NCI-H2227 treated with DMSO at 0.1 percent for 48 hours (cell line): Measurements from ENCODE around the gene DYDC1.
"Not testable (repeated sequence)": the region's sequence is repeated elsewhere in the genome, so short reads cannot be mapped to it uniquely, and the experiment has no call there.

Experiments used
- DNase-seq: peaks from one replicate; lab custom pipeline; 2025; lab: John Stamatoyannopoulos, UW

Gene DYDC1

DNA sequence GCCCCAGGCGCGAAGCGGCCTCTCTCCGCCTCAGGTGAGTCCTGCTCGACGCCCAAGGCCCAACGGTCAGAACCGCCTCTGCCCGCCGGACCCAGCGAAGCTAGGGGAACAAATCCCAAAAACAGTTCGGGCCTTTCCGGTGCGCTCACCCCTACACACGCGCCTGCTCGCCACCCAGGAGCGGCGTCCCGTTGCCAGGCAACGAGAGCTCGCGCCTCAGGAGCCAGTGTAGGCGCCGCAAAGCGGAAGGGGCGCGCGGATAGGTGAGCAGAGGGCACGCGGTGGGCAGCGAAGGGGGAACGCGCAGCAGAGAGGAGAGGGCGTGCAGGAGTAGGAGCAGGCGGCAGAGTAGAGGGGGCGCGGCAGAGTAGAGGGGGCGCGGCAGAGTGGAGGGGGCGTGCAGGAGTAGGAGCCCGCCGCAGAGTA is at the start of gene DYDC1, which contains the start of gene DYDC2:
Gene DYDC1, minus strand, starts transcription at position 193 of the 426 bp plus-strand sequence. CDS start 4,154 bp downstream, outside the sequence.
Gene DYDC2, plus strand, starts transcription at position 219 of the 426 bp plus-strand sequence. CDS start 5,663 bp downstream, outside the sequence.
- DNase-seq = peak; percentile 37

DNA sequence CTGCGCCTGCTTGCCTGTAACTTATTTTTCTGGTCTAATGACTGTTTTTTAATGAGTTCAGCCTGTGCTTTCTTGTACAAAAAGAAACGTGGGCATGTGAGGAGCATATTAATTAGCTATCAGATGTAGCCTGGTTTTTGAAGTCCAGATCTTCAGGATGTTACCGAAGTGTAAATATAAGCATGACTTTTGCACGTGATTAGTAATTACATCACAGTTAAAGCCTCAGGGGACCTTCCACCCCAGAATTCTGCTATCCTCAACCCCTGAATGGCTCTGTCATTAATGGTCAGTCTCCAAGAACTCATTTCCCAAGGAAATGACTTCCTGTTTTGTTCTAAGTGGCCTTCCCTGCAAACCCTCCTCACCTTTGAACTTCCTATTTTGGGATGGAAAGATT is 49.6 kb upstream of the DYDC1 start:
- DNase-seq = no peak

DNA sequence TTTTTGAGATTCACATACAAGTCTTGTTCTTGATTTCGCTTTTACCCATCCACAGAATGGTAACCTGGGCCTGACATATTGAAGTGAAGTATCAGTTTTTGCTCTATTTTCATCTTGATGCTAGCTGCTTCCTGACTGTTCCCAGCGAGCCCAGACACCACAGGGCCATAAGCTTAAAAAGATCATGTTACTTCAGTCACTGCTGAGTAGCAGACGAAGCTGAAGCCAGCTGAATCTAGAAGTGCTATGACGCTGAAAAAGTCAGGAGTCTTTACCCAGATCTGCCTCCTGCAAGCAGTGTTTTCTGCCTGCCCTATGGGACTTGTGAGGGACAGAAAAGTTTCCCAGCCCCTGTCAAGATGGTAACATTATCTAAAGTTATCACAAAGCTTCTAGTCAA is 49.1 kb upstream of the DYDC1 start:
- DNase-seq = no peak

DNA sequence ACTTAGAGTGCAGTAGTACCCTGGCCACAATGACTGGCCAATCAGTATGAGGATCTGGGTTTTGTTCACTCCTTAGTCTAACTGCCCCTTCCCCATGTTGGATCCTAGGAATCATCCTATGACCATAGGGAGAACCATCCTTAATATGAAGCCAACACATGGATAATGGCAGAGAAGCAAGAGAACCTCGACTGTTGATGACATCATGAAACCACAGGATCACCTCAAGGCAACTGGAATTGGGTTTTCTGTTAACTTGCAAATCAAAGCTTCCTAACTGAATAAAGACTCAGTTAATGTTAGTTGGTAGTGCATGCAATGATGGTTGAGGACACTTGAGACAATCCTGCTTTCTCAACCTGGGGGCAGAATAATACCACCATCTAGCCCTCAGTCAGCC is 48.5 kb upstream of the DYDC1 start:
- no peak for DNase-seq

DNA sequence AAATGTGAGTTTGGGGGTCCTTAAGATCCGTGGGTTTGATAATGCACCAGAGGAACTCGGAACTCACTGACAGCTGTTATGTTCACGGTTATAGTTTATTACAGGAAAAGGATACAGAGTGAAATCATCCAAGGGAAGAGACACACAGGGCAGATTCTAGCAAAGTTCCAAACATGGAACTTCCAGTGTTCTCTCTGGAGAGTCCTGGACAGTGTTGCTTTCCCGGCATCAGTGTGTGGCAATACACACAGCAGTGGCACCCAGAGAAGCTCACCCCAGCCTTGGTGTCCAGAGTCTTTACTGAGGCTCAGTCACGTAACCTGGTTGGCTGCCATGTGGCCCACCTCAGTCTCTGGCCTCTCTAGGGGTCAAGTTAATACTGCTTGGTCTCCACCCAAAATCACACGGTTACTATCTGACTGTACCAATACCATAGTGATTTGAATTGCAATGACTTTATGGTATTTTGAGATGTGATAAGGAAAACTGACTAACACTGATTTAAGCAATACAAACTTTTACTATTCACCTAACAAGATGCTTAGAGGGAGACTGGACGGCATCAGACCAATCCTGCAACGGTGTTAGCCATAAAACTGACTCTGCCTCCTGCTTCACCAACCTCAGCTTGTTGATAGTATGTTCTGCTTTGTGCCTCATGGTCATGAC is 43.7 kb upstream of the DYDC1 start:
- no peak for DNase-seq

DNA sequence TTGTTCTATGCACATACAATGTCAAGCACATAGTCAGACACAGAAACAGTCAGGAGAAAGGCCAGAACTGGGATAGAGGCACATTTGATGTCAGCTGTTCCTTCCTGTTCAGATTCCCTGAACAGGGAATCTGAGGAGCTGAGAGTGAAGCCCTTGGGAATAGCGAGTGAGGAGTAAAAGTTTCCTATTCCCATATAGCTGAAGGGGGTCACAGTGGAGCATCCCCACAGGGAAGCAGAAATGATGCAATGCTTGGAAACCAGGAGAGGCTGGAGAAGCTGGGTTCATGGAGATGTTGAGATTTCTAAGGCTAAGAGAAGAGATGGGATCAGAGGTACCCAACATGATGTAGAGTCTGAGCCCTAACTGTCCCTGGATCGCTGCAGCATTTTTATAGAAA is 40.5 kb upstream of the DYDC1 start:
- no peak for DNase-seq

DNA sequence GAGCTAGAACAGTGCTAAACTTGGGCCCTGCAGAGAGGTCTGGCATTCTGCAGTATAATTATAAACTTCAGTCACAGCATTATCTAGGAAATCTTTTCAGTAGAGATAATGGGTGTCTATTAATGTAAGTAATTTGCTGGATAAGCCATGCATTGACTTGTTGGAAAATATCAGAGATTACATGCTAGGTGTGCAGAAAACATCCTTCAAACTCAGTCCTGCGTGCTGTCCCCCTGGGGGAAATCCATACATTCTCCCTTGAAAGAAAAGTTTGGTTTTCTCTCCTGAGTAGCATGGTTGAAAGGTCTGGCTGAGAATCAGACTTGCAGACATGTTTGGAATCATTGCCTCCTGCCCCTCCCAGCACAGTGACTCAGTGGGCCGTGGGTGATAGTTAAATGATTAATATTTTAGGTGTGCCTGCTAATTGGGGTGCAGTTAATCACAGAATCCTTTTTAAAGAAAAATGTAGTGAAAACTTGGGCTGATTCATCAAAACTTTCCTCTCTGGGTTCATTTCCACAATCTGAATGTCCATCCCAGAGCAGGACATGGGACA is 37.9 kb upstream of the DYDC1 start:
- no peak for DNase-seq

DNA sequence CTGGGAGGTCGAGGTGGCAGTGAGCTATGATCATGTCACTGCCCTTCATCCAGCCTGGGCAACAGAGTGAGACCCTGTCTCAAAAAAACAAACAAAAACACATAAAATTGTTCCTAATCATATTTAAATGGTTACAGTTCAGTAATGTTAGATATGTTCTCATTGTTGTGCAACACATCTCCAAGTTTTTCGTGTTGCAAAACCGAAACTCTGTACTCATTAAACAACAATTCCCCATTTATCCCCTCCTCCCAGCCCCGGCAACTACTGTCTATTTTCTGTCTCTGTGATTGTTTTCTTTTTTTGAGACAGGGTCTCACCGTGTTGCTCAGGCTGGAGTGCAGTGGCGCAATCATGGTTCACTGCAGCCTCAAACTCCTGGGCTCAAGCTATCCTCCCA is 35.7 kb upstream of the DYDC1 start:
- no peak for DNase-seq

DNA sequence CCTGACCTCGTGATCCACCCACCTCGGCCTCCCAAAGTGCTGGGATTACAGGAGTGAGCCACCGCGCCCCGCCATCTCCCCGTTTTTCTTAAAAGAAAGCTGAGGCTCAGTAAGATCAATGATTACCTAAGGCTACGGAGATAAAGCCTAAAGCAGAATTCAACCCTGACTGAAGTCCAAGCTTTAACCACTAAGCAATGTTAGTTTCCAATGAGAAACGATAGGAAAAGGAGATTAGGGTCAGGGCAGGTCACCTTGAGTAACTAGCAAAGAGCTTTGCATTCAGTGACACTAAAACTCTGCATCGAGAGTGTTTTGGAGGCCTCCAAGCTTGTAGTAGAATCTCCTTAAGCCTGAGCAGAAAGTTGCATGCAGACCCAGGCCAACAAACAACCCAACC is 34.2 kb upstream of the DYDC1 start:
- no peak for DNase-seq

DNA sequence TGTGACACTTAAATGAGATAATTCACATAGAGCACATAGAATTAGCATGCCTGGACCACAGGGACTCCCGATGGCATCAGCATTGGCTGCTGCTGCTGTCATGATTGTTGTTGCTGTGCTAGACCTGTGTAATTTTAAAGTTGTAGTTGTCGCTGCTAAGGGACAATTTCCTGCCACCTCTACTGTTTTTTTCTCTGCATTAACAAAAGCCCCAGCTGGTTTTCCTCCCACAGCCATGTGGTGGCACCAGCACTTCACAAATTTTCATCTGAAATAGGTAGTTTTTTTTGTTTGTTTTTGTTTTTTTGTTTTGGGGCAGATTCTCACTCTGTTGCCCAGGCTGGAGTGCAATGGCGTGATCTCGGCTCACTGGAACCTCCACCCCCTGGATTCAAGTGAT is 26.4 kb upstream of the DYDC1 start:
- DNase-seq = no peak

DNA sequence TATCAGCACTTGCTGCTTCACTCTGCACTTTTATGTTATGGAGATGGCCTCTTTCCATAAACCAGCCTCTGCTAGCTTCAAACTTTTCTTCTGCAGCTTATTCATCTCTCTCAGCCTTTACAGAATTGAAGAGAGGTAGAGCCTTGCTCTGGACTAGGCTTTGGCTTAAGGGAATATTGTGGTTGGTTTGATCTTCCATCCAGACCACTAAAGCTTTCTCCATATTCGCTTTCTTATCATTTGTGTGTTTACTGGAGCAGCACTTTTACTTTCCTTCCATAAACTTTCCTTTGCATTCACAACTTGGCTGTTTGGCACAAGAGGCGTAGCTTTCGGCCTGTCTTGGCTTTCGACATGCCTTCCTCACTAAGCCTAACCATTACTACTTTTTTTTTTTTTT is 23.6 kb upstream of the DYDC1 start:
- no peak for DNase-seq

DNA sequence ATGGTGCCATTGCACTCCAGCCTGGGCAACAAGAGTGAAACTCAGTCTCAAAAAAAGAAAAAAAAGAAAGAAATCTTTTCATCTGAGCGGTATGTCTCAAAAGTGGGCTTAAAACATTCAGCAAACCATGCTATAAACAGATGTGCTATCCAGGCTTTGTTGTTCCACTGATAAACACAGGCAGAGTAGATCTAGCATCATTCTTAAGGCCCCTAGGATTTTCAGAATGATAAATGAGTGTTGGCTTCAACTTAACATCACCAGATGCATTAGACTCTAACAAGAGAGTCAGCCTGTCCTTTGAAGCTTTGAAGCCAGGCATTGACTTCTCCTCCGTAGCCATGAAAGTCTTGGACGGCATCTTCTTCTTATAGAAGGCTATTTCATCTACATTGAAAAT is 23.1 kb upstream of the DYDC1 start:
- no peak for DNase-seq

DNA sequence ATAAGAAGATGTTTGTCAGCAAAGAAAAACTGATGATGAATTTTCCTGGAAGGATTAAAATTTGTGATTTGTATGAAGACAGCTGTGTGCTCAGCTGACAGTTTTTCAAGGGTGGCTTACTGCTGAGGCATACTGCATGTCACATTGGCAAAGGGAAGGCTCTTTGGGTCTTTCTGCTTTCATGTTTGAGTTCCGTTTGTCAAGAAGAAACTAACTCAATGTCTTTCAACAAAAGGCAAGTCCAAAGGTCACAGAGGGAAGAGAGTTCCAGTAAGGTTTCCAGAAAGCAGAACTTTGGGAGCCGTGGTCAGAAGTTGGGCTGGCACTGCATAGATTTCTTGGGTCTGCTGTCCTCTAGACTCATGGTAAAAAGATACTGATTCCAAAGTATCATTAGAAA is 16.9 kb upstream of the DYDC1 start:
- no peak for DNase-seq

DNA sequence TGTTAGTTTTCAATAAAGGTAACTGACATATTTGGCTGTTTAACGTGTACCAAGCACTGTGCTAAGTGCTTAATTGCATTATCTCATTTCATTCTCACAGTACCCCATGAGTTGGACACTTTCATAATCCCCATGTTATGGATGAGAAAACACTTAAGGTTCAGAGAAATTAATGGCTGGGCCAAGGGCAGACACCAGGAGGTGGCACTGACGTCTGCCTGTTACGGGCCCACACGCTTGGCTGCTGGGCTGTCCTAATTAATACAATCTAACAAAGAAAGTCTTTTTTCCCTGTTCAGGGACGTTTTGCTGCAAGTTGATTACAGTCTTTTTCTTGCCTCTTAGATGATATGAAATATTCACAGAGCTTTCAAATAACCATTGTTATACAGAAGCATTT is 16.1 kb upstream of the DYDC1 start:
- no peak for DNase-seq

DNA sequence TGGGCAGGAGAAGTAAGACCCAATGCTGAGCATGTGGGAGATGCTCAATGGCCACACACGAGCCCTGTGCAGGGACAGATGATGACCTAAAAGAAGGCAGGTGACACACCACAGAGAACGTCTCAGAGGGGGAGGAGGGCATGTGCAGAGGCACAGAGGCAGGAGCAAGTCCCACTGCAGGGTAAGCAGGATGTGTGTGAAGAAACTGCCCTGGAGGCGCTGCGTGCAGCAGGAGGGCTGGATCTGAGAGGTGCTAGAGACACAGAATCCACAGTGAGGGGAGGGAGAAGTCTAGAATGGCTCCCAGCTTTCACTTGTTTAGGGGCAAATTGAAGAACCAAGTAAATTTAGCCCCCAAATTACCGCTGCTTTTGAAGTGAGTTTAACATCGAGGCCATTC is 14.9 kb upstream of the DYDC1 start:
- DNase-seq = no peak

DNA sequence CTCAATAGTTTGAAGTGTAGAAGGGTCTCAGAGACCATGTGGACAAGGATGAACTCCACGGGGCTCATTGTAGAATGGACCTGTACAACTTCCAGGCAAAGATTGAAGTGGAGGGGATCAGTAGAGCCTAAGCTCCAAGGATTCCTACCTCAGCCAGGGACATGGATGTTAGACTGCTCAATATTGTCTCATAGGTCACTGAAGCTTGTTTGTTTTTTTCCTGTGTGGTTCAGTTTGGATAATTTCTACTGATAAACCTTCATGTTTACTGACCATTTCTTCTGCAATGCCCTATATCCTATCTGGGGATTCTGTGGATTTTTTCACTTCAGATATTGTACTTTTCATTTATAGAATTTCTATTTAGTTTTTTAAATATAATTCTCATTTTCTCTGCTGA is 9.0 kb upstream of the DYDC1 start:
- no peak for DNase-seq

DNA sequence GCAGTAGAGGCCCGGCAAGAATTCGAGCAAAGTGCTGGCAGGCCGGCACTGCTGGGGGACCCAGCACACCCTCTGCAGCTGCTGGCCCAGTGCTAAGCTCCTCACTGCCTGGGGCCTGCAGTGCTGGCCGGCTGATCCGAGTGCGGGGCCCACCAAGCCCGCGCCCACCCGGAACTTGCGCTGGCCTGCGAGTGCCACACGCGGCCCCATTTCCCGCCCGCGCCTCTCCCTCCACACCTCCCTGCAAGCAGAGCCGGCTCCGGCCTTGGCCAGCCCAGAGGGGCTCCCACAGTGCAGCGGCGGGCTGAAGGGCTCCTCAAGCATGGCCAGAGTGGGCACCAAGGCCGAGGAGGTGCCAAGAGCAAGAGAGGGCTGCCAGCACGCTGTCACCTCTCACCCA is 3.1 kb upstream of the DYDC1 start:
- no peak for DNase-seq

DNA sequence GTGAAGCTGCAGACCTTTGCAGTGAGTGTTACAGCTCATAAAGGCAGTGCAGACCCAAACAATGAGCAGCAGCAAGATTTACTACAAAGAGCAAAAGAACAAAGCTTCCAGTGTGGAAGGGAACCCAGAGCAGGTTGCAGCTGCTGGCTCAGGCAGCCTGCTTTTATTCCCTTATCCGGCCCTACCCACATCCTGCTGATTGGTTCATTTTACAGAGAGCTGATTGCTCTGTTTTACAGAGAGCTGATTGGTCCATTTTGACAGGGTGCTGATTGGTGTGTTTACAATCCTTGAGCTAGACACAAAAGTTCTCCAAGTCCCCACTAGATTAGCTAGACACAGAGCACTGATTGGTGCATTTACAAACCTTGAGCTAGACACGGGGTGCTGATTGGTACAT is 2.4 kb upstream of the DYDC1 start:
- DNase-seq = not testable (repeated sequence)

DNA sequence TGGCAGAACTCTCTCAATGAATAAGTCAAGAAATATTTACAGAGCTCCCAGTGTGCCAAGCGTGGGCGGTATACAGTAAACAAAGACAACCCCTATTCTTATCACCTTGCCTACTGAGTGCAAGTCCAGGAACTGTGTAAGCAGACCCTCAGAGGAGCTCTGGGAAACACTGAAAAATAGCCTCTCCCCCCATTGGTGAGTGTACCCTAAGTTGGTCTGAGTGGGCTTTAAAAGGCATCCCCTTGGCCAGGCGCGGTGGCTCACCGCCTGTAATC is 1.2 kb upstream of the DYDC1 start:
- no peak for DNase-seq

DNA sequence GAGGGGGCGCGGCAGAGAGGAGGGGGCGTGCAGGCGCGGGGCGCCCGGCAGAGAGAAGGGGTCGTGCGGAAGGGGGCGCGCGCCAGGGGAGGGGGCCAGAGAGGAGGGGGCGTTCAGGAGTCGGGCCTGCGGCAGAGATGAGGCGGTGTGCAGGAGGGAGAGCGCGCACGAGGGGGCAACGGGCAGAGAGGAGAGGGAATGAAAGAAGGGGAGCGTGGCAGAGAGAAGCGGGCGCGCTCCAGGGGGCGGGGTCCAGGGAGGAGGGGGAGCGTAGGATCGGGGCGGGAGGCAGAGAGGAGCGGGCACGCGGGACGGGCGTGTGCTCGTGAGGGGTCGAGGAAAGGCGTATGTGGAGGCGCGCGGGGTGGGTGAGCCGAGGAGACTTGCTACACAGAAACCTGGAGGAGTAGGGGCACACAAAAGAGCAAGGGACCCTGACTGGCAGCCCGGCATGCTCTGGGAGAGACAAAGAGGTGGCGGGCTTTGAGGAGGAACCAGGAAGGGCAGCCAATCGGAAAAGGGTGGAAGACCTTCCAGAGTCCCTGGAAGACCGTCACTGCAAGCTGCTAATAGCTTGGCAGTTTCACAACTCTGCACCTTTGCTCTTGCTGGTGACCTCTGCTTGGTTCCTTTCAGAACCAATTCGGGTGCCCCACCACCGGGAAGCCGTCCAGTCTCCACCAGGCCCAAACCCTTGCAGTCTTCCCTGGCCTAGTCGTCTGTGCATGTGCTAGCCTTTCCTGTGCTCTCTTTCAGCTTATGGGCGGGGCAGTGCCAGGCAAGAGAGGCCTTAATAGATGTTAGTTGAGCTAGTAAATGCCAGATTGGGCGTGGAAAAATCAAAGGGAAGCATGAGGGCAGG is 665 bp upstream of the DYDC1 start:
- peak; percentile 37 for DNase-seq

DNA sequence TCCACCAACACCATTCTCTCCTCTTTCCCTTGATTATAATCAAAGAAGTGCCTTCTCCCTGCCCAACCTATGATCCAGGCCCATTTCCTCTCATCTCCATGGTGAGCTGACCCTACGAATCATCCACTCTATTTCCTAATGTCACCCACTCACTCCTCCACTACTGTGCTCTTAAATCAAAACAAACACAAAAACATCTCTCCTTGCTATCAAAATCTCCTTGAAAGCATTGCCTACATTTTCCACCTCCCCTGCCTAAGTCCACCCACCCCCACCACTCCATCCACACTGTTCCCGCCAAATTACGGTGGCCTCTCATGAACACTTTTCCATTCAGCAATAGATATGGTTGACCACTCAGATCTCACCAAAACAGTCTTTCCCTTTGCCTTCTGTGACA is 5.3 kb downstream of the DYDC1 start:
- DNase-seq = no peak

DNA sequence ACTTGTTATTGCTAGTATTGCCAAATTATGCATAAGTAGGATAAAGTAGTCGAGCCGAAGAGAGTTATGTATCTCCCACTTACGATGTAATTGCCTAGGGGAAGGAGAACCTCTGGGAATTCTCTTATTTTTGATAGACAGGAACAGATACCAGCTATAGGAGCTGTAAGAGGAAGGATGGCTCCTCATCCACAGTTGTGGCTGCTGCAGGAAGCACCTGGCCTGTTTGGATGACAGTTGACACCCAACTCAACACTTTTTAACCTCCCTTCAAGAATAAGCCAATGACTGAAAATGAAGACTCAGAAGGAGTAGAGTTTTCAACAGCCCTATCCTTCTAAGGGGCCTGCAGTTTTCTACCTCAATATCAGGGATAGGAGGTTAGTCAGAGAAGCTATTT is 6.3 kb downstream of the DYDC1 start:
- DNase-seq = no peak

DNA sequence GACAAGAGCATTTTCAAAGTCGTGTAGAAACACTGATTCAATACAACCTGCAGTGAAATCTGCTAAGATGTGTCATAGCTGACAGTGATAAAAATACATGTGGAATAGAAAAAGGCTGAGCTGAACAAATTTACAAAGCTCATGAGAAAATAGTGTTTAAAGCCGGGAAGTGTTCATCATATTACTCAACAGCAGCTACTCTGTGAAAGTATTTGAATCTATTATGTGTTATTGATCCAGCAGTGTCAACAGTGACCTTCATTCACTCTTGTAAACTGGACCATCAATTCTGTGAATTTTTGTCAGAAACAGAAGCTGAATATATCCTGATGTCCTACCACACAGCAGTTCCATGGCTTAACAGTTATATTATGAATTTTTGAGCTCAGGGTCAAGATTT is 11.6 kb downstream of the DYDC1 start:
- no peak for DNase-seq
